RWPE2 (cell line): ENCODE data around the gene KLHDC7B.

Experiments
- ATAC-seq: fragments of 200-7000 bp; cut with Tn5 transposase; 3 replicates; pipeline ENCODE4 v1.9.1; 2021; ENCODE audit warnings: low read depth
- DNase-seq: peaks from one replicate; pipeline ENCODE4 v3.0.0-alpha.2; 2020; ENCODE audit warnings: low spot score
- H3K27ac ChIP-seq: fragments of 450-650 bp; 2 replicates; pipeline ENCODE4 v1.5.1; 2017; ENCODE audit warnings: mild to moderate bottlenecking; ENCODE audit not compliant: poor library complexity, severe bottlenecking
- H3K27me3 ChIP-seq: fragments of 250-450 bp; sonication (Bioruptor Pico); 2 replicates; pipeline ENCODE4 v1.5.1; 2021; ENCODE audit warnings: mild to moderate bottlenecking, moderate library complexity; ENCODE audit not compliant: insufficient read depth, poor library complexity, severe bottlenecking
- H3K36me3 ChIP-seq: fragments of 250-450 bp; sonication (Bioruptor Pico); 2 replicates; pipeline ENCODE4 v1.5.1; 2020; ENCODE audit warnings: low read depth, mild to moderate bottlenecking, moderate library complexity
- H3K4me1 ChIP-seq: fragments of 250-450 bp; sonication (Bioruptor Pico); 2 replicates; pipeline ENCODE4 v1.5.1; 2021; ENCODE audit warnings: mild to moderate bottlenecking, moderate library complexity; ENCODE audit not compliant: insufficient read depth, poor library complexity, severe bottlenecking
- H3K4me3 ChIP-seq: fragments of 250-450 bp; sonication (Bioruptor Pico); 2 replicates; pipeline ENCODE4 v1.5.1; 2021; ENCODE audit warnings: mild to moderate bottlenecking, moderate library complexity; ENCODE audit not compliant: severe bottlenecking
- H3K9me3 ChIP-seq: fragments of 250-450 bp; sonication (Bioruptor Pico); 2 replicates; pipeline ENCODE4 v1.5.1; 2021; ENCODE audit warnings: mild to moderate bottlenecking, moderate library complexity; ENCODE audit not compliant: severe bottlenecking
- TF ChIP-seq, protein P1 (sequence below): fragments of 450-650 bp; IDR thresholded peaks from one replicate; pipeline ENCODE4 v1.5.1; 2017; ENCODE audit warnings: mild to moderate bottlenecking, moderate library complexity; ENCODE audit not compliant: poor library complexity, severe bottlenecking

KLHDC7B gene

DNA sequence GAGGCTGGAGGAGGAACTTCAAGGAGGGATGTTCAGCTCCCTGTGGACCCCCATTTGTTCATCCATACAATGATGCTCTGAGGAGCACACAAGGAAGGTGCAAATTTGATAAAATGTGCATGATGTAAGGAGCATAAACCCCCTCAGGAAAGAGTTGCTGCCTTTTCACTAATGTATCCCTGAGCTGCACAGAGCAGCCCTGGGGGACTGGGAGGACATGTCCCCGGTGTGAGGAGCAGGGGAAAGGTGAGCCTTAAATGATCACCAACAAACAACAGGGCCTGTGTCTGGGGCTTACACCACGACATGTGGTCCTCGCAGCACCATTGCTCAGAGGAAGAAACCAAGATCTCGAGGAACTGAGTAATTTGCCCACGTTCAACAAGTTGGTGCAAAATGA lies 51.4 kb downstream of the KLHDC7B start:
- Histone ChIP-seq H3K27ac (no peak overlapping the region), H3K27me3 (peaks cover 15% of the 10 kb centered on the region), H3K4me1 (no peaks in the 10 kb centered on the region), H3K36me3 (no peaks in the 10 kb centered on the region; the same call in 1 of the 2 replicates), H3K9me3 (no peaks in the 10 kb centered on the region), H3K4me3 (no peak overlapping the region)
- ATAC-seq: no peak
- TF ChIP-seq, protein P1, sequence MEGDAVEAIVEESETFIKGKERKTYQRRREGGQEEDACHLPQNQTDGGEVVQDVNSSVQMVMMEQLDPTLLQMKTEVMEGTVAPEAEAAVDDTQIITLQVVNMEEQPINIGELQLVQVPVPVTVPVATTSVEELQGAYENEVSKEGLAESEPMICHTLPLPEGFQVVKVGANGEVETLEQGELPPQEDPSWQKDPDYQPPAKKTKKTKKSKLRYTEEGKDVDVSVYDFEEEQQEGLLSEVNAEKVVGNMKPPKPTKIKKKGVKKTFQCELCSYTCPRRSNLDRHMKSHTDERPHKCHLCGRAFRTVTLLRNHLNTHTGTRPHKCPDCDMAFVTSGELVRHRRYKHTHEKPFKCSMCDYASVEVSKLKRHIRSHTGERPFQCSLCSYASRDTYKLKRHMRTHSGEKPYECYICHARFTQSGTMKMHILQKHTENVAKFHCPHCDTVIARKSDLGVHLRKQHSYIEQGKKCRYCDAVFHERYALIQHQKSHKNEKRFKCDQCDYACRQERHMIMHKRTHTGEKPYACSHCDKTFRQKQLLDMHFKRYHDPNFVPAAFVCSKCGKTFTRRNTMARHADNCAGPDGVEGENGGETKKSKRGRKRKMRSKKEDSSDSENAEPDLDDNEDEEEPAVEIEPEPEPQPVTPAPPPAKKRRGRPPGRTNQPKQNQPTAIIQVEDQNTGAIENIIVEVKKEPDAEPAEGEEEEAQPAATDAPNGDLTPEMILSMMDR: no peak
- DNase-seq: no peak

DNA sequence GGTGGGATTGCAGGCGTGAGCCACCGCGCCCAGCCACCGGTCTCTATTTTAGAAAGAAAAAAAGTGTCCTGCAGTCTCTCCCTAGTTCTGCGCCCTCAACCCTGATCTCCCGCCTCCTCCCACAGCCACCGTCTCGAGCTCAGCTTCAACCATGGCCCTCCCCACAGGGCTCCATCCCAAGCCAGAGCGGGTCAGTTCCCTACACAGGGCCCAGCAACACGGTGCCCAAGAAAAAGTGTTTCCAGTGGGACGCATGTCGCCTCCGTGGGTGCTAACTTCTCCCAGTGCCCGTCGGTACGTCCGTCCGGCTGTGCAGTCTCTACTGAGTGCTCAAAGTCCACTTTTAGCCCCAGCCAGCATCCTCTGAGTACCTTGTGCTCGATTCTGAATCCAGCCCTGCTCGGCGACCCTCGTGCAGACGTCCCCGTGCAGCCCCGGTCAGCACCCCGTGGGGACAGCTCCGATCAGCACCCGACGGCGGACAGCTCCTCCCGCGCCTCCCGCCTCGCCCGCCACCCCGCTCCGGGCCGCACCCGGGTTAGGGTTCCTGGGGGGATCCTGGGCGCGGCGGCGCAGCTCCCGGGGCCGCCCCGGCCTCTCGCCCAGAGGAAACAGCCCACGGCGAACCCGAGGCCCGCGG lies 54.2 kb downstream of the KLHDC7B start:
- TF ChIP-seq, protein P1: no peak
- ATAC-seq (peak; percentile 71), DNase-seq (peak; percentile 65)
- Histone ChIP-seq H3K27ac (no peak overlapping the region), H3K4me3 (peak overlapping the region; percentile 15), H3K4me1 (no peaks in the 10 kb centered on the region), H3K36me3 (no peaks in the 10 kb centered on the region), H3K27me3 (peaks cover 35% of the 10 kb centered on the region), H3K9me3 (no peaks in the 10 kb centered on the region)

DNA sequence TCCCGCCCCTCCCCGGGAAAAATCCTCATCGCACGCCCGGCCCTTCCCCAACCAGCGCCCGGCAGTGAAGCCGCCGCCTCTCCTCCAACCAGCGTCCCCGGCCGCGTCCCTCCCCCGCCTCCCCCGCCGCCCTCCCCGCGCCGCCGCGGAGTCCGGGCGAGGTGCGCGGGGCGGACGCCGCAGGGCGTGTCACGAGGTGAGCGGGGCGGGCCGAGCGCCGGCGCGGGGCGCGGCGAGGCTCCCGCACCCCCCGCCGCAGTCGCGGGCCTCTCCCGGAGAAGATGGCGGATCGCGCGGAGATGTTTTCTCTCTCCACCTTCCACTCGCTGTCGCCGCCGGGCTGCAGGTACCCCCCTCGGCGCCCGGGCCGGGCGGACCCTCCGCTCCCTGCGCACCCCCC lies 54.8 kb downstream of the KLHDC7B start, which contains the start of gene MAPK8IP2:
TSS of gene MAPK8IP2 (plus strand) at position 256 of the 400 bp plus-strand sequence. CDS start at position 282, 26 bp downstream.
- TF ChIP-seq, protein P1: no peak
- H3K9me3 ChIP-seq: no peaks in the 10 kb centered on the region
- peaks cover 35% of the 10 kb centered on the region for H3K27me3 ChIP-seq
- H3K27ac ChIP-seq: no peak within 1 kb of the TSS
- ATAC-seq (peak; percentile 27; the same call in 1 of the 3 replicates), DNase-seq (no peak)
- H3K4me3 ChIP-seq: peak within 1 kb of the TSS; percentile 21
- no peaks in the 10 kb centered on the region for H3K36me3 ChIP-seq
- H3K4me1 ChIP-seq: no peaks in the 10 kb centered on the region
